GM21360 (cell line): ENCODE results near the gene SMURF1.
"Not testable (repeated sequence)": the region's sequence is repeated elsewhere in the genome, so short reads cannot be mapped to it uniquely, and the experiment has no call there.

Experiments
- ATAC-seq: cut with Tn5 transposase; IDR thresholded peaks from one replicate; pipeline ENCODE4 v1.9.1; 2021; ENCODE audit warnings: mild to moderate bottlenecking, moderate library complexity; ENCODE audit not compliant: unreplicated experiment

The SMURF1 gene

DNA sequence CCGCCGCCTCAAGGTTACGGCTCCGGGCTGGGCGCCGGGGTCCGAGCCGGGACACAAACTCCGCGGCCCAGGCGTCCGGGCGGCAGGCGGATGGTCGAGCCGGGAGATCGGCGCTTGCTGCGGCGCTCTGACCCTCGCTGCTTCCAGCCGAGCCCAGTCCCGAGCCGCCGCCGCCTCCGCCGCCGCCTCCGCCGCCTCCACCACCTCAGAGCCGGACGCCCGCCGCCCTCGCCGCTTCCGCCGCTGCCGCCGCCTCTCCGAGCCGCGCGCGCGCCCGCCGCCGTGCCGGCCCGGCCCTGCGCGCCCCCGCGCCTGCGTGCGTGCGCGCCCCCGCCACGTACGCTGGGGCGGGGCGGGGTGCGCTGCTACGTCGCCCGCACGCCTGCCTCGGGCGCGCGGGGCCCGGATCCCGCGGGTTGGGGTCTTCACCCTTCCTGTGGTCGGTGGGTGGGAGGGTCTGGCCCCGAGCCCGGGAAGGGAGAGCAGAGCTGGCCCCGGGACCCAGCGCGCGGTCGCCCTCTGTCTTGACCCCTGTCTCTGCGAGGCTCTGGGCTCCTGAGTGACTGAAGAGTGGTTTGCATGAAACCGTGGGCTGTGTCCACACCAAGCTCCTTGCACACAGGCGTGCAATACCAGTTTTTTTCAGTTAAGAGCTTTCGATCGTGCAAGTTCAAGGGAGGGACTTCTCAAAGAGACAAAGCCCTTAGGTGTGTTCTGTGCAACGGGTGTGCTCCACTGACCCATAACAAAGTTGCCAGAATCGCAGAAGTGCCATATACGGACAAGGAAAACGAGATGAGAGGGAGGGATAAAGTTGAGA lies at the start of gene SMURF1:
Gene SMURF1 (minus strand): TSS at position 256 of the 820 bp plus-strand sequence. CDS start 328 bp downstream, outside the sequence.
- peak; percentile 70 for ATAC-seq

DNA sequence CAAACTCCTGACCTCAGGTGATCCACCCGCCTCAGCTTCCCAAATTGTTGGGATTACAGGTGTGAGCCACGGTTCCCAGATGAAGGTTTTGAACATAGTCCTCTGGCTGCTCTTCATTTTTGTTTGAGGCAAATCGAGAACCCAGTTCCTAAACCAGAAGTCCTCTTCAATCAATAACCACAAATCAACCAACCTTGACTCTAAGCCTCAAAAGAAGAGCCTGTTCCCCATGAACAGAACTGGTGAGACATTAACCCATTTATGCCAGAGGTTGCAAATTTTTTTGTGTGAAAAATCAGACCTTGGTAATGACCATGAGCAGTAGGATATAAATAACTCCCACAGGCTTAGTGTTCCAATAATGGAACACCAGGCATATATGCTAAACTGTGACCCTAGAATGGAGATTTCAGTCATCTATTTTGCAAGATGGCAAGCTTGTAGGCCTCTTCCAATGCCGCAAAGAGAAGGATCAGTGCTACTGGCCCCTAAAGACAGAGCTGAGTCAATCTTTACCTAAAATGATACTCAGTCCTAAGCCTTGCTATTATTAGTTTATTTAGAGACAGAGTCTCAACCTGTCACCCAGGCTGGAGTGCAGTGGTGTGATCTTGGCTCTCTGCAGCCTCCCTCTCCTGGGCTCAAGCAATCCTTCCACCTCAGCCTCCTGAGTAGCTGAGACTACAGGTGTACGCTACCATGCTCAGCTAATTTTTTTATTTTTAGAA lies 48.1 kb upstream of the SMURF1 start:
- no peak for ATAC-seq

DNA sequence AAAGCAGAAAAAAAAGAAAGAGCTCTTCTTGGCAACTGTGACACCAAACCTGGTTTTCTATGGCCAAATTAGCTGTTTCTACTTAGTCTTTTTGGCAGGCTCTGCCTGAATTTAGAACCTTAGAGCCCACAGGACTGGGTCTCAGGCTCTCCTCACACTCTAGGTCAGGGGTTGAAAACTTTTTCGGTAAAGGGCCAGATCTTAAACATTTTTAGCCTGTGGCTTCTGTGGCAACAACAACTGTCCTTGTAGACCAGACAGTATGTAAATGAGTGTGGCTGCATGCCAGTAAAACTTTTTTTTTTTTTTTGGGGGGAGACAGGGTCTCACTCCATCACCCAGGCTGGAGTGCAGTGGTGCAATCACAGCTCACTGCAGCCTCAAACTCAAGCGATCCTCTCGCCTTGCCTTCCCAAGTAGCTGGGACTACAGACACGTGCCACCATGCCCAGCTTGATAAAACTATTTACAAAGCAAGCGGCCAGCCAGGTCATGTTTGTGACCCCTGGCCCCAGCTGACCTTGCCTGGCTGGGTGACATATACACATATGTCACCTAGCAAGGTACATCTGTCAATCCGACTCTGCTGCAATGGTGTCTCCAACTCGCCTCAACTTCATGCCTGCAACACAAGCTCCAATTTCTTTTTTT lies 46.6 kb upstream of the SMURF1 start:
- ATAC-seq, result no peak

DNA sequence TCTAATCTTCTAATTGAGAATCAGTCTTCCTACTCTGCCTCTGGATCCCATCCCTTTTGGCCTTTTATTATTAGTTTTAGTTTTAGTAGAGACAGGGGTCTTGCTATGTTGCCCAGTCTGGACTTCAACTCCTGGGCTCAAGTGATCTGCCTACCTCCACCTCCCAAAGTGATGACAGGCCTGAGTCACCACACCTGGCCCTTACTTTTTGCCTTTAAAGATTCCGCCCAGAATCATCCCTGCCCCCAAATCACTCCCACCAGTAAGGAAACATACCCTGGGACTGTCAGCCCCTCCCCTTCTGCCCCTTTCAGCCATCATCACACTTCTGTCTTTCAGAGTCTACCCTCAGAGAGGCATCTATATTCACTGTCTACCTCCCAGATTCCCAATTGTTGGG lies 45.3 kb upstream of the SMURF1 start:
- ATAC-seq, result no peak

DNA sequence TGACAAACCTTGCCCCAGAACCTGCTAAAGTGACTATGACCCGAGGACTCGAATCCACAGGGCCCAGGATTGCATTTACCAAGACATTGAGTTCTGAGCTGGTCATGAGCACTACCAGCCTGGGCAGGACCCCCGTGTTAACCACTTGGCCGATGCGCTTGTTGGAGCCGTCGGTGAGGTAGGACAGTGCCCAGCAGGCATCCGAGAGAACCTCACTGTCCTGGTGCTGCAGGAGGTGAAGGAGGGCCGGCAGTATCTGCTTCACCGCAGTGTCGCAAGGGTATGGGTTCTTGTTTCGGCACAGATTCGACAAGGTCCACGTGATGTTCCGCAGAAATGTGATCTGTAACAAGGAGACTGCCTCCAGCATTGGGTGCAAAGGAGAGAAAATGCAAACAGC lies 44.3 kb upstream of the SMURF1 start:
- no peak for ATAC-seq

DNA sequence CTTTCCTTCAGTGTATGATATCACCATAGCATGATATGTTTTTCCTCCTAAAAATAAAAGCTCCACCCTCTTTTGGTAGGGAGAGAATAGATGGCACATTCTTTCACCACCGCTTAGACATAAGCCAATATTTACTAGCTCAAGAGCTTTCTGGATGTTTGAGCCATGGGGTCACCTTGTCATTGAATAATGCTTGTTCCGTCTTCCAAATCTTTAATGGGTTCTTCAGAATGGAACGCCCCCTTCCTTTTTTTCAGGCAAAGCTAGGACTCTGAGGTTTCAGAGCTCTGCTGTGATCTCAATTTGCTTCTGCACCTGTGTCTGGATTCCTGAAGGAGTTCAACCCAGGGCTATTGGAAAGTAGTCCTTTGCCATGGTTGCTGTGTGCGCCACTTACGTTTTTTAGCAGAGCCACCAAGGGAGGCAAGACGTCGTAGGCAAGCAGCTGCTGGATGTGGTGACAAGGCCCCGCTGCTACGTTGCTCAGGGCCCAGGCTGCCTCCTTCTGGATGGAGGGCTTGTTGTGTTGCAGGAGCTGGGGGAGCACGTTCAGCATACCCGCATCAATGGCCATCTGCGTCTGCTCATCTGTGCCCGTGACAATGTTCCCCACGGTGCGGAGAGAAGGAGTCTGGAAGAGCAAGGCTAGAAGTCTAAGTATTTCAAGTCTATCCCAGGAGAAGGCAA lies 40.8 kb upstream of the SMURF1 start:
- ATAC-seq, result no peak

DNA sequence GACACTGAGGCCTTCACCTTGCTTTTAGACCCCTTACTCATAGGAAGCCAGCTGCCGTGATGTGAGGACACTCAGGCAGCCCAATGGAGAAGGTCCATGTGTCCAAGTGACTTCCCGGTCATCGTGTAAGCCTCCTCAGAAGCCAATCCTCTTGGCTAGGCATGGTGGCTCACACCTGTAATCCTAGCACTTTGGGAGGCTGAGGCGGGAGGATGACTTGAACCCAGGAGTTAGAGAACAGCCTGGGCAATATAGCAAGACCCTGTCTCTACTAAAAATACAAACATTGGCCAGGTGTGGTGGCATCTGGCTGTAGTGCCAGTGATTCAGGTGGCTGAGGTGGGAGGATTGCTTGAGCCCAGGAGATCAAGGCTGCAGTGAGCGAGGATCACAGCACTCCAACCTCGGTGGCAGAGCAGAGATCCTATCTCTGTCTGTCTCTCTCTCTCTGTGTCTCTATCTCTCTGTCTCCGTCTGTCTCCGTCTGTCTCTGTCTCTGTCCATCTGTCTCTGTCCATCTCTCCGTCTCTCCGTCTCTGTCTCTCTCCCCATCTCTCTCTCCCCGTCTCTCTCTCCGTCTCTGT lies 36.3 kb upstream of the SMURF1 start:
- no peak for ATAC-seq

DNA sequence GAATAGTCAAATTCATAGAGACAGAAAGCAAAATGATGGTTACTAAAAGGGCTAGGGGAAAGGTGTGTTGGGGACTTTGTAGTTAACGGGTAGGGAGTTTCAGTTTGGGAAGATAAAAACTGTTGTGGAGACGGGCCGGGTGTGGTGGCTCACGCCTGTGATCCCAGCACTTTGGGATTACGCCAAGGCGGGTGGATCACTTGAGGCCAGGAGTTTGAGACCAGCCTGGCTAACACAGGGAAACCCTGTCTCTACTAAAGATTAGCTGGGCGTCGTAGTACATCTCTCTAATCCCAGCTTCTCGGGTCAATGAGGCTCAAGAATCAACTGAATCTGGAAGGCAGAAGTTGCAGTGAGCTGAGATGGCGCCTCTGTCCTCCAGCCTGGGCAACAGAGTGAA lies 33.3 kb upstream of the SMURF1 start:
- no peak for ATAC-seq

DNA sequence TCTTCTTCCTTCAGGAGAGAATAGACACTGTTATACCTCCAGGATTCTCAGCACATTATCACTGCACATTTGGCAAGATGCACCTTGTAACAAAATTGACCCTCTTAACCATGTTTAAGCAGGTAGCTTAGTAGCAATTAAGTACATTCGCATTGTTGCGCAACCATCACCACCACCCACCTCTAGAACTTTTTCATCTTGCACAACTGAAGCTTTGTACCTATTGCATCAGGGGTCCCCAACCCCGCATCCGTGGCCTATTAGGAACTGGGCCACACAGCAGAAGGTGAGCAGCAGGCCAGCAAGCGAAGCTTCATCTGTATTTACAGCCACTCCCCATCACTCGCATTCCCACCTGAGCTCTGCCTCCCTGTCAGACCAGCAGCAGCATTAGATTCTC lies 29.9 kb upstream of the SMURF1 start:
- ATAC-seq, result no peak

DNA sequence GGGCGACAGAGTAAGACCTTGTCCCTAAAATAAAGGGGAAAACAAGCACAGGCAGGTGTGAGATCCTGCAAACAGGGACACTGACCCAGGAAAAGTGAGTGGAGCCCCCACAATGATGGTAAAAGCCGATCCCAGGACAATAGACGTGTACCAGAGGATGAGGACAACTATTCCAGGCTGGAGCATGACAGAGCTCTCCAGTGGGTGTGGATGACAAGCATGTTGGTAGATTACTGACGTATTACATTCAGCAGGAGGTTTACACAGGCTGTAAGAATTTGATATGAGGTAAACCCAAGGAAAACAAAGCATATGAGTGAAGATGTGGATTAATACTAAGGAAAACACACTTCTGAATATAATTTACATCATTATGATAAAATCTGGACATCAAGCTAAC lies 27.8 kb upstream of the SMURF1 start:
- ATAC-seq, result no peak

DNA sequence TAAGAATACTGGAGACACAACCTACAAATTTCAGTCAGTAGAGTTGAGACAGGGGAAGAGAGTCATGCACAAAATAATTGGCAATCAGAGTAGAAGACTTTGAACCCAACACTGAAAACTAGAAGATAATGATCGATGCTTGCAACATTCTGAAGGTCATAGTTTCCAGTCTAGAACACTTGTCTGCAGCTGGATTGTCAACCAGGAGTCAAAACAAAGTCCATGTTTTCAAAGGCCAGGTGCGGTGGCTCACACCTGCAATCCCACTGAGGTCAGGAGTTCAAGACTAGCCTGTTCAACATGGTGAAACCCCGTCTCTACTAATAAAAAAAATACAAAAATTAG lies 26.8 kb upstream of the SMURF1 start:
- no peak for ATAC-seq

DNA sequence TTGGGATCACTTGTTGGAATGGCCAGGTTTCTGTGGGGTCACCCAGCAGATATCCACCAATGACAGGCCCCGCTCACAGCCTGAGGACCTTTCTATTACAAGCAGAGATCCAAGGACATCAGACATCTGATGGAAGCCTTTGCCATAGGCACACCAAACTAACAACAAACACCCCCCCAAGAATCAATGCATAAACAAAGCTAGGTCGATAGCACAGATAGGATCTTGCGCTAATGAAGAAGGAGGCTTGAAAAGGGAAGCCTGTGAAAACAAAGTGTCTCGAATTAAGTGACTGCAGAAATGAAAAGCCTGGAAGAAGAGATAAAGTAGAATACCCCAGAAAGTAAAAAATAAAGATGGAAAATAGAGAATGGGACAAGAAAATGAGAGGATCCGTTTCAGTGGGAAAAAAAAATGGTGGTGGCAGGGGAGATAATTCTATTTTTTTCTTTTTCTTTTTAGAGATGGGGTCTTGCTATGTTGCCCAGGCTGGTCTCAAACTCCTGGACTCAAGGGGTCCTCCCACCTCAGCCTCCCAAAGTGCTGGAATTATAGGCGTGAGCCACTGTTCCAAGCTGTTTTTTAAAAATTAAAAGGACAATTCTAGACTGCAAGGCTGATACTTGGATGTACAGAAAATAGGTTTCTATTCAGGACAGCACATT lies 26.3 kb upstream of the SMURF1 start:
- ATAC-seq, result no peak

DNA sequence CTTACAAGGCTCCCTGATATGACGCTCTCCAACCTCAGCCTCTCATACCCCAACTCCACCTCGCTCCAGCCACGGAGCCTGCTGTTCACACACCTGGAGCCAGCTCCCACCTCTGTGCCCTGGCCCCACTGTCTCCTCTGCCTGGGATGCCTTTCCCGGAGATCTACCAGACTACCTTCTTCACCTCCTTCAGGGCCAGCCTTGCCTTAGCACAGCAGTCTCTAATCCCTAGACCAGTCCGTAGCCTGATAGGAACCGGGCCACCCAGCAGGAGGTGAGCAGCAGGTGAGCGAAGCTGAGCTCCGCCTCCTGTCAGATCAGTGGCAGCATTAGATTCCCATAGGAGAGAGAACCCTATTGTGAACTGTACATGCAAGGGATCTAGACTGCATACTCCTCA lies 23.2 kb upstream of the SMURF1 start:
- no peak for ATAC-seq

DNA sequence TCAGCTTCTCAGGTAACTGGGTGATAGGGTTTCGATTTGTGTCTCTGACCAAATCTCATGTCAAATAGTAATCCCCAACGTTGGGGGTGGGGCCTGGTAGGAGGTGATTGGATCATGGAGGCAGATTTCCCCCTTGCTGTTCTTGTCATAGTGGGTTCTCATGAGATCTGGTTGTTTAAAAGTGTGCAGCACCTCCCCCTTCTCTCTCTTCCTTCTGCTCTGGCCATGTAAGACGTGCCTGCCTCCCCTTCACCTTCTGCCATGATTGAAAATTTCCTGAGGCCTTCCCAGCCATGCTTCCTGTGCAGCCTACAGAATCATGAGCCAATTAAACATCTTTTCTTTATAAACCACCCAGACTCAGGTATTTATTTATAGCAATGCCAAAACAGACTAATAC lies 21.9 kb upstream of the SMURF1 start:
- ATAC-seq, result no peak

DNA sequence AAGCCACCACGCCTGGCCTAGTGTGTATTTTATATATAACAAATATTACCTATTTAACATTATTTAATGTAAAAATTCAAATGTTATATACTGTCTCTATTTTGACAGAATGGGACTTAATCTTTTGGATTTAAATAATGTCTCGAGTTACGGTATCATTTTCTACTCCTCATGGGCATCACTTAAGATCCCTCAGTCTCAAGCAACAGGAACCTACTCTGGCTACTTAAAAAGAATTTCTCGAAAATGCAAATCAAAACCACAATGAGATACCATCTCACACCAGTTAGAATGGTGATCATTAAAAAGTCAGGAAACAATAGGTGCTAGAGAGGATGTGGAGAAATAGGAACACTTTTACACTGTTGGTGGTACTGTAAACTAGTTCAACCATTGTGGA lies 19.8 kb upstream of the SMURF1 start:
- ATAC-seq, result not testable (repeated sequence)

DNA sequence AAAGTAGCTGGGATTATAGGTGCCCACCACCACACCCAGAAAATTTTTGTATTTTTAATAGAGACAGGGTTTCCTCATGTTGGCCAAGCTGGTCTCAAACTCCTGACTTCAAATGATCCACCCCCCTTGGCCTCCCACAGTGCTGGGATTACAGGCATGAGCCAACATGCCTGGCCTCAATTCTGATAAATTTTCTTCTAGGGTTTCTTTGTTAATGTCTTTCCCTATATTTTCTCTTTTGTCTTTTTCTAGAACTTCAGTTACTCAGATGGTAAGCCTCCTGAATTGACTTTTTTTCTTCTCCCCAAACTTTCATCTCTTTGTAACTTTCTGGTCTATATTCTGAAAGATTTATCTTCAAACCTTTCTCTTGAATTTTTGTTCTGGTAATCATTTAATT lies 12.7 kb upstream of the SMURF1 start:
- ATAC-seq, result no peak

DNA sequence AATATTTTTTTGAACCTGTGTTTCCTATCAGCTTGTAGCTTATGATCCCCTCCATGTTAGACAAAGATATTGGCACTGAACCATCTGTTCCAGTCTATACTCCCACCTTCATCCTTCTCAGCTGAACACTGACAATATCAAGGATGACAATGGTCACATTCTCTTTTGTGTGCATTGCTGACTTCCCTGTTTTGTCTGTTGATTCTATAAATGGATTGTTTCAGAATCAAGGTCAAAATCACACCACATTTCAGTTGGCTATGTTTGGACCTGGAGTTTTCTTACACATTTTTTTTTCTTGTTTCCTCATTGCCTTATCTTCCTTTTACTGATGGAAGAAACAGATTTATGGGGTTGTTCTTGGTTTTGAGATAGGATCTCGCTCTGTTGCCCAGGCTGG lies 11.3 kb upstream of the SMURF1 start:
- ATAC-seq, result no peak

DNA sequence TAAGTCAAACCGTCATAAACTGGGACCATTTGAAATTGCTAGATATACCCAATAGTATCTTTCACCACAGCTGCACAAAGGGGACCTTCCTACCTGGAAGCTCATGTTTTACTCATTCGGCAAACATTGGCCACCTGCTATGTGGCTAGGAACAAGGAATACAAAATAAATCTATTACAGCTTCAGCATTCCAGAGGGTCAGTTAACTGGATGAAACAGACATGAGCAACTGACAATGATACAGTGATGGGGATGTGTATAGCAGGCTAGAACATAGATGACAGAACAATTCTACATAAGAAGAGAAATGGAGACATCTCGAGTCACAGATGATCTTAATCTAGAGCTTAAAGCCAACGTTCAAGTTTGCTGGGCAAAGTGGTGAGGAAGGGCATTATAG lies 3.1 kb upstream of the SMURF1 start:
- no peak for ATAC-seq

DNA sequence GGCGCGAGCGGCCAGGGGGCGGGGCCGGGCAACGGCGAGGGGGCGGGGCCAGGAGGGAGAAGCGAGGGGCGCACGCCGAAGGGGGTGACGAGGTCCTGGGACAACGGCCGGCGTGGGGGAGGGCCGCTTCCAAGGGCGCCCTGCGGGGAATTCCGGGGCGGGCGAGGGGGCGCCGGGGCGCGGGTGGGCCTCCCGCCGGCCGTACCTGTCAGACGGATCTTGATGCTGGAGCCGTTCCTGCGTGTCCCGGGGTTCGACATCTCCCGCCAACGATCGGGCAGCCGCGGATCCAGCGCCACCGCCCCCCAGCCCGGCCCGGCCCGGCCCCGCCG lies 421 bp downstream of the SMURF1 start:
- ATAC-seq, result peak; percentile 39

DNA sequence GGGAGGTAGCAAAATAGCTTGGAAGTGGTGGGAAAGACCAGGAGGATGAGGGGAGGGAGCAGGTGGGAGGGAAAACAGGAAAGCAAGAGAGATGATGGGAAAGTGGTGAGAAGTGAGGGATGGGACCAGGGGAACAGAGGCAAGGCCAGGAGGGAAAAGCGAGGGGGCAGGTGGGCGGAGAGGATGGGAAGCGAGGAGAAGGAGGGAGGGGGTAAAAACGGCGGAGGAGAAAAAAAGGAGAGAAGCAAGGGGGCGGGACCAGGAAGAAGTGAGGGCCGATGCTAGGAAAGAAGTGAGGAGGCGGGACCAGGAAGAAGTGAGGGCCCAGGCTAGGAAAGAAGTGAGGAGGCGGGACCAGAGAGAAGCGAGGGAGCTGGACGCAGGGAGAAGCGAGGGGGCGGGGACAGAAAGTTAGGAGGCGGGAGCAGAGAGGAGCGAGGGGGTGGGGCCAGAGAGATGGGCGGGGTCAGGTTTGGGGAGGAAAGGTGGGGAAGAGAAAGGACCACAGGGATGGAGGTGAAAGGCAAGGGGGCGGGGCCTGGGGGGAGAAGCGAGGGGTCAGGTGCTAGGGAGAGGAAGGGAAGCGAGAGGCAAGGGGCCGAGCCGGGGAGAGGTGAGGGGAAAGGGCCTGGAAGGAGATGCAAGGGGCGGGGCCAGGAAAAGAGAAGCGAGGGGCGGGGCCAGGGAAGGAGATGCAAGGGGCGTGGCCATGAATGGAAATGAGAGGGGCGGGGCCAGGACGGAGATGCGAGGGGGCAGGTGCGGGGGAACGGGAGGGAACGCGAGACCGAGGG lies 984 bp downstream of the SMURF1 start:
- no peak for ATAC-seq
